Iris pigment epithelial cell (primary cell): ENCODE results near the gene RNF44.
A peak's percentile ranks its signal among the peaks of the same experiment; 100 is the strongest.

Experiments
- DNase-seq: peaks from one replicate; pipeline ENCODE4 v3.0.0-alpha.2; 2011; ENCODE audit warnings: low read depth

The RNF44 gene

GRCh38 chr5:176536902-176537553 lies at the start of gene RNF44:
RNF44 (minus strand) TSS chr5:176537402; CDS start chr5:176532472, 4,930 bp downstream.
- DNase-seq: peak; percentile 98

- DNase-seq: peak; percentile 46
Observed at GRCh38 chr5:176583076-176583475, 45.9 kb upstream of the RNF44 start.

GRCh38 chr5:176581361-176581760 lies 44.2 kb upstream of the RNF44 start:
- DNase-seq: no peak

- DNase-seq: no peak
Observed at GRCh38 chr5:176579323-176579722, 42.1 kb upstream of the RNF44 start.

- peak; percentile 64 for DNase-seq
Observed at GRCh38 chr5:176578391-176578808, 41.2 kb upstream of the RNF44 start.

- no peak for DNase-seq
Observed at GRCh38 chr5:176577312-176578176, 40.3 kb upstream of the RNF44 start.

GRCh38 chr5:176575488-176576422 lies 38.6 kb upstream of the RNF44 start:
- DNase-seq: no peak

- no peak for DNase-seq
Observed at GRCh38 chr5:176575066-176575465, 37.9 kb upstream of the RNF44 start.

GRCh38 chr5:176574297-176574591 lies 37.0 kb upstream of the RNF44 start:
- no peak for DNase-seq

- peak; percentile 30 for DNase-seq
Observed at GRCh38 chr5:176573564-176574296, 36.5 kb upstream of the RNF44 start.

- DNase-seq: peak; percentile 8
Observed at GRCh38 chr5:176570044-176570443, 32.8 kb upstream of the RNF44 start.

GRCh38 chr5:176568657-176569056 lies 31.5 kb upstream of the RNF44 start:
- no peak for DNase-seq

GRCh38 chr5:176565760-176566288 lies 28.6 kb upstream of the RNF44 start:
- DNase-seq: no peak

- peak; percentile 30 for DNase-seq
Observed at GRCh38 chr5:176564002-176564401, 26.8 kb upstream of the RNF44 start.

GRCh38 chr5:176562189-176562588 lies 25.0 kb upstream of the RNF44 start:
- no peak for DNase-seq

GRCh38 chr5:176561259-176561658 lies 24.1 kb upstream of the RNF44 start:
- no peak for DNase-seq

- no peak for DNase-seq
Observed at GRCh38 chr5:176560364-176560763, 23.2 kb upstream of the RNF44 start.

- DNase-seq: no peak
Observed at GRCh38 chr5:176559683-176560082, 22.5 kb upstream of the RNF44 start.

GRCh38 chr5:176557846-176558245 lies 20.6 kb upstream of the RNF44 start:
- no peak for DNase-seq

- DNase-seq: no peak
Observed at GRCh38 chr5:176553260-176554085, 16.3 kb upstream of the RNF44 start.
